GM23338 (cell line): ENCODE data around the gene SRSF9. TPM values are rescaled to one million over a fixed set of nuclear protein-coding genes. Genes with fewer than 3 reads are reported as not detected.
A peak's percentile ranks its signal among the peaks of the same experiment; 100 is the strongest.

Source experiments
- ATAC-seq: fragments of 200-7000 bp; cut with Tn5 transposase; 3 replicates; pipeline ENCODE4 v1.9.1; 2020
- DNase-seq: peaks from one replicate; pipeline ENCODE4 v3.0.0-alpha.2; 2015; ENCODE audit warnings: low spot score
- H2AFZ ChIP-seq: fragments of 200-600 bp; sonication (generic); 2 replicates; pipeline ENCODE4 v1.8.0; 2016; ENCODE audit warnings: antibody characterized with exemption, mild to moderate bottlenecking, moderate library complexity
- H3F3A ChIP-seq: fragments of 200-600 bp; sonication (generic); replicated peaks from 2 replicates; pipeline ENCODE4 v1.8.0; 2017; ENCODE audit warnings: antibody characterized with exemption, mixed run types, low read depth
- H3K27ac ChIP-seq: fragments of 200-600 bp; sonication (generic); 2 replicates; pipeline ENCODE4 v1.6.1; 2016; ENCODE audit warnings: low read depth
- H3K27me3 ChIP-seq: fragments of 200-600 bp; sonication (generic); 2 replicates; pipeline ENCODE4 v1.8.0; 2016; ENCODE audit warnings: mild to moderate bottlenecking, mixed run types, moderate library complexity; ENCODE audit not compliant: insufficient read depth
- H3K36me3 ChIP-seq: fragments of 200-600 bp; sonication (generic); 2 replicates; pipeline ENCODE4 v1.8.0; 2016; ENCODE audit warnings: mild to moderate bottlenecking; ENCODE audit not compliant: insufficient read depth
- H3K4me1 ChIP-seq: fragments of 200-600 bp; sonication (generic); 2 replicates; pipeline ENCODE4 v1.8.0; 2016; ENCODE audit warnings: mild to moderate bottlenecking, moderate library complexity; ENCODE audit not compliant: insufficient read depth
- H3K4me2 ChIP-seq: fragments of 200-600 bp; sonication (generic); 2 replicates; pipeline ENCODE4 v1.7.1; 2017; ENCODE audit warnings: mixed run types
- H3K4me3 ChIP-seq: fragments of 200-600 bp; sonication (generic); 2 replicates; pipeline ENCODE4 v1.6.1; 2016; ENCODE audit warnings: mixed run types
- H3K79me2 ChIP-seq: fragments of 200-600 bp; sonication (generic); replicated peaks from 2 replicates; pipeline ENCODE4 v1.8.0; 2017; ENCODE audit warnings: mild to moderate bottlenecking; ENCODE audit not compliant: insufficient read depth
- H3K9me2 ChIP-seq: fragments of 200-600 bp; sonication (generic); 2 replicates; pipeline ENCODE4 v1.8.0; 2017; ENCODE audit not compliant: insufficient read depth
- H4K20me1 ChIP-seq: fragments of 200-600 bp; sonication (generic); replicated peaks from 2 replicates; pipeline ENCODE4 v1.8.0; 2017; ENCODE audit warnings: mild to moderate bottlenecking; ENCODE audit not compliant: insufficient read depth
- H3K27ac Mint-ChIP-seq: 2 replicates; pipeline ENCODE4 v1.8.0; 2020; ENCODE audit warnings: inconsistent platforms, mild to moderate bottlenecking, moderate library complexity, mixed read lengths
- H3K27me3 Mint-ChIP-seq: 3 replicates; pipeline ENCODE4 v1.8.0; 2022; ENCODE audit warnings: low read depth, mild to moderate bottlenecking, moderate library complexity, mixed read lengths, inconsistent platforms; ENCODE audit not compliant: insufficient read depth, poor library complexity
- H3K36me3 Mint-ChIP-seq: 3 replicates; pipeline ENCODE4 v1.8.0; 2021; ENCODE audit warnings: low read depth, mild to moderate bottlenecking, inconsistent platforms, moderate library complexity, mixed read lengths
- H3K4me1 Mint-ChIP-seq: 3 replicates; pipeline ENCODE4 v1.8.0; 2020; ENCODE audit warnings: mild to moderate bottlenecking, inconsistent platforms, mixed read lengths
- H3K4me3 Mint-ChIP-seq: 3 replicates; pipeline ENCODE4 v1.8.0; 2021; ENCODE audit warnings: moderate library complexity, mild to moderate bottlenecking, inconsistent platforms, mixed read lengths
- H3K9me3 Mint-ChIP-seq: 3 replicates; pipeline ENCODE4 v1.8.0; 2020; ENCODE audit warnings: moderate library complexity, mild to moderate bottlenecking, inconsistent platforms, mixed read lengths
- EZH2phosphoT487 ChIP-seq: fragments of 200-600 bp; sonication (generic); IDR thresholded peaks from one replicate; pipeline ENCODE4 v1.8.1; 2018; ENCODE audit warnings: antibody characterized with exemption; ENCODE audit not compliant: unreplicated experiment
- JUNB ChIP-seq: IDR thresholded peaks from one replicate; pipeline ENCODE4 v1.6.1; 2016; ENCODE audit warnings: antibody characterized with exemption; ENCODE audit not compliant: unreplicated experiment
- NANOG ChIP-seq: IDR thresholded peaks from 2 replicates; pipeline ENCODE4 v1.6.1; 2016; ENCODE audit warnings: antibody characterized with exemption, borderline replicate concordance
- POLR2AphosphoS5 ChIP-seq: IDR thresholded peaks from 2 replicates; pipeline ENCODE4 v1.6.1; 2016; ENCODE audit warnings: antibody characterized with exemption, low read depth
- STAT1 ChIP-seq: IDR thresholded peaks from one replicate; pipeline ENCODE4 v1.6.1; 2016; ENCODE audit warnings: antibody characterized with exemption; ENCODE audit not compliant: unreplicated experiment
- ZNF114 ChIP-seq: fragments of 250-450 bp; sonication (Bioruptor Pico); IDR thresholded peaks from 2 replicates; pipeline ENCODE4 v1.5.0; 2020; ENCODE audit warnings: mild to moderate bottlenecking, moderate library complexity
- polyA plus RNA-seq: library from polyadenylated mRNA; unstranded; fragments of >200 nt; fragmentation: Nextera tagmentation; extraction: Ambion mirVana; gene quantifications from 2 replicates; pipeline ENCODE4 v1.2.1, GENCODE V29; 2016
- total RNA-seq: library from RNA; depleted of rRNA; stranded (reverse); fragments of >200 nt; shearing (Covaris generic); gene quantifications from 2 replicates; pipeline ENCODE4 v1.2.3, GENCODE V29; 2014
- TF ChIP-seq, protein P1 (sequence below): IDR thresholded peaks from 2 replicates; pipeline ENCODE4 v1.6.1; 2016; ENCODE audit warnings: antibody characterized with exemption
- TF ChIP-seq, protein P2 (sequence below), 2 experiments: fragments of 200-600 bp in 1 of 2; sonication (generic) in 1 of 2; conservative IDR thresholded peaks; 2 replicates each; pipeline versions ENCODE4 v1.5.1 to v1.6.1; 2016 to 2017; ENCODE audit warnings: antibody characterized with exemption in 2 of 2, low read depth in 2 of 2, mild to moderate bottlenecking in 2 of 2, moderate library complexity in 1 of 2
- TF ChIP-seq, protein P3 (sequence below): IDR thresholded peaks from one replicate; pipeline ENCODE4 v1.6.1; 2018; ENCODE audit warnings: antibody characterized with exemption; ENCODE audit not compliant: unreplicated experiment

SRSF9 gene
- total and polyA plus RNA-seq, 2 experiments from 2014 or later = 250 to 481 TPM

DNA sequence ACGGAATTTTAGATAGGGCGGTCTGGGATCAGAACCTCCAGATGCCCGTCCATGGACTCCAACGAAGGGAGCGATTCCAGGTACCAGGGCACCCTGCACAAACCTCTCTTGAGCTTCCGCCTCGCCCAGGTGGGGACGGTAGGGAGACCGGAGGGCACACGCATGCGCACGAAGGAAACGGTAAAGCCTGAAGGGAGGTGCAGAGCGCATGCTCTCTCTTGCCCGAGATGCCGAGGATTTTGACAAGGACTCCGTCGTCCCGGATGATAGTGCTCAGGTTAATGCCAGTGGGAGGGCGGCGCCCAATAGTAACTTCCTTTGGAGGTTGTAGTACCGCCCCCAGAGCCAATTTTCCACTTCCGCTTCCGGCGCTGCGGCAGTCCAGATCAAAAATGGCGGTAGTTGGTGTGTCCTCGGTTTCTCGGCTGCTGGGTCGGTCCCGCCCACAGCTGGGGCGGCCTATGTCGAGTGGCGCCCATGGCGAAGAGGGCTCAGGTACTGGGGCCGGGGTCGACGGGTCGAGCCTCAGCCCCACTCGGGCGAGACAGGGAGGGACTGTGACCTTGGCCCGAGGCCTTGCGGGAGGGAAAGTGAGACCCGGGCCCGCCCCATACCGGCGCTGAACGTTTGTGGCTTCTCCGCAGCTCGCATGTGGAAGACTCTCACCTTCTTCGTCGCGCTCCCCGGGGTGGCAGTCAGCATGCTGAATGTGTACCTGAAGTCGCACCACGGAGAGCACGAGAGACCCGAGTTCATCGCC is 31.6 kb downstream of the SRSF9 start, which contains the start of gene COX6A1:
TSS of gene COX6A1 (plus strand) at position 379 of the 760 bp plus-strand sequence. CDS start at position 393, 14 bp downstream.
- peak within 1 kb of the TSS; percentile 96 for H3K4me2 ChIP-seq
- Mint-ChIP-seq H3K36me3 (peaks cover 27% of the 10 kb centered on the region), H3K9me3 (no peaks in the 10 kb centered on the region), H3K4me3 (peak within 1 kb of the TSS; percentile 89), H3K27ac (peak within 1 kb of the TSS; percentile 87), H3K4me1 (peaks cover 8% of the 10 kb centered on the region), H3K27me3 (peaks cover 9% of the 10 kb centered on the region)
- H3K4me1 ChIP-seq = peaks cover 5% of the 10 kb centered on the region
- H4K20me1 ChIP-seq = peaks cover 34% of the 10 kb centered on the region
- peak; percentile 94 for ATAC-seq
- DNase-seq = peak; percentile 100
- H3K36me3 ChIP-seq = peaks cover 17% of the 10 kb centered on the region
- H3F3A ChIP-seq = peaks cover 13% of the 10 kb centered on the region
- no peaks in the 10 kb centered on the region for H3K27me3 ChIP-seq
- peaks cover 34% of the 10 kb centered on the region for H3K79me2 ChIP-seq
- peak within 1 kb of the TSS; percentile 33 for H2AFZ ChIP-seq
- no peaks in the 10 kb centered on the region for H3K9me2 ChIP-seq
- TF ChIP-seq STAT1 (no peak), NANOG (peak; percentile 55; the same call in 1 of the 2 replicates), ZNF114 (CRISPR knock-in tag) (no peak), EZH2phosphoT487 (no peak), POLR2AphosphoS5 (peak; percentile 89), JUNB (no peak)
- TF ChIP-seq, protein P1, sequence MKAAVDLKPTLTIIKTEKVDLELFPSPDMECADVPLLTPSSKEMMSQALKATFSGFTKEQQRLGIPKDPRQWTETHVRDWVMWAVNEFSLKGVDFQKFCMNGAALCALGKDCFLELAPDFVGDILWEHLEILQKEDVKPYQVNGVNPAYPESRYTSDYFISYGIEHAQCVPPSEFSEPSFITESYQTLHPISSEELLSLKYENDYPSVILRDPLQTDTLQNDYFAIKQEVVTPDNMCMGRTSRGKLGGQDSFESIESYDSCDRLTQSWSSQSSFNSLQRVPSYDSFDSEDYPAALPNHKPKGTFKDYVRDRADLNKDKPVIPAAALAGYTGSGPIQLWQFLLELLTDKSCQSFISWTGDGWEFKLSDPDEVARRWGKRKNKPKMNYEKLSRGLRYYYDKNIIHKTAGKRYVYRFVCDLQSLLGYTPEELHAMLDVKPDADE = peak; percentile 83
- TF ChIP-seq, protein P2, sequence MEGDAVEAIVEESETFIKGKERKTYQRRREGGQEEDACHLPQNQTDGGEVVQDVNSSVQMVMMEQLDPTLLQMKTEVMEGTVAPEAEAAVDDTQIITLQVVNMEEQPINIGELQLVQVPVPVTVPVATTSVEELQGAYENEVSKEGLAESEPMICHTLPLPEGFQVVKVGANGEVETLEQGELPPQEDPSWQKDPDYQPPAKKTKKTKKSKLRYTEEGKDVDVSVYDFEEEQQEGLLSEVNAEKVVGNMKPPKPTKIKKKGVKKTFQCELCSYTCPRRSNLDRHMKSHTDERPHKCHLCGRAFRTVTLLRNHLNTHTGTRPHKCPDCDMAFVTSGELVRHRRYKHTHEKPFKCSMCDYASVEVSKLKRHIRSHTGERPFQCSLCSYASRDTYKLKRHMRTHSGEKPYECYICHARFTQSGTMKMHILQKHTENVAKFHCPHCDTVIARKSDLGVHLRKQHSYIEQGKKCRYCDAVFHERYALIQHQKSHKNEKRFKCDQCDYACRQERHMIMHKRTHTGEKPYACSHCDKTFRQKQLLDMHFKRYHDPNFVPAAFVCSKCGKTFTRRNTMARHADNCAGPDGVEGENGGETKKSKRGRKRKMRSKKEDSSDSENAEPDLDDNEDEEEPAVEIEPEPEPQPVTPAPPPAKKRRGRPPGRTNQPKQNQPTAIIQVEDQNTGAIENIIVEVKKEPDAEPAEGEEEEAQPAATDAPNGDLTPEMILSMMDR (conservative IDR thresholded peaks at IDR 0.05; ENCODE audit: low read depth in 2 of 2) = 0 out of 4 replicates have a peak, but pooled peaks of 1 of the 2 experiments have one; percentile 21
- TF ChIP-seq, protein P3, sequence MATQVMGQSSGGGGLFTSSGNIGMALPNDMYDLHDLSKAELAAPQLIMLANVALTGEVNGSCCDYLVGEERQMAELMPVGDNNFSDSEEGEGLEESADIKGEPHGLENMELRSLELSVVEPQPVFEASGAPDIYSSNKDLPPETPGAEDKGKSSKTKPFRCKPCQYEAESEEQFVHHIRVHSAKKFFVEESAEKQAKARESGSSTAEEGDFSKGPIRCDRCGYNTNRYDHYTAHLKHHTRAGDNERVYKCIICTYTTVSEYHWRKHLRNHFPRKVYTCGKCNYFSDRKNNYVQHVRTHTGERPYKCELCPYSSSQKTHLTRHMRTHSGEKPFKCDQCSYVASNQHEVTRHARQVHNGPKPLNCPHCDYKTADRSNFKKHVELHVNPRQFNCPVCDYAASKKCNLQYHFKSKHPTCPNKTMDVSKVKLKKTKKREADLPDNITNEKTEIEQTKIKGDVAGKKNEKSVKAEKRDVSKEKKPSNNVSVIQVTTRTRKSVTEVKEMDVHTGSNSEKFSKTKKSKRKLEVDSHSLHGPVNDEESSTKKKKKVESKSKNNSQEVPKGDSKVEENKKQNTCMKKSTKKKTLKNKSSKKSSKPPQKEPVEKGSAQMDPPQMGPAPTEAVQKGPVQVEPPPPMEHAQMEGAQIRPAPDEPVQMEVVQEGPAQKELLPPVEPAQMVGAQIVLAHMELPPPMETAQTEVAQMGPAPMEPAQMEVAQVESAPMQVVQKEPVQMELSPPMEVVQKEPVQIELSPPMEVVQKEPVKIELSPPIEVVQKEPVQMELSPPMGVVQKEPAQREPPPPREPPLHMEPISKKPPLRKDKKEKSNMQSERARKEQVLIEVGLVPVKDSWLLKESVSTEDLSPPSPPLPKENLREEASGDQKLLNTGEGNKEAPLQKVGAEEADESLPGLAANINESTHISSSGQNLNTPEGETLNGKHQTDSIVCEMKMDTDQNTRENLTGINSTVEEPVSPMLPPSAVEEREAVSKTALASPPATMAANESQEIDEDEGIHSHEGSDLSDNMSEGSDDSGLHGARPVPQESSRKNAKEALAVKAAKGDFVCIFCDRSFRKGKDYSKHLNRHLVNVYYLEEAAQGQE = no peak
- peak within 1 kb of the TSS; percentile 86 for H3K4me3 ChIP-seq
- H3K27ac ChIP-seq = peak within 1 kb of the TSS; percentile 29; the same call in 1 of the 2 replicates
